Mesendoderm (in vitro differentiated cells): ENCODE results near the gene HACD2.

Experiments
- DNase-seq: peaks from one replicate; pipeline ENCODE4 v3.0.0; 2013
- H2AK5ac ChIP-seq: 2 replicates; pipeline ENCODE4 v1.6.1; 2013; ENCODE audit warnings: low read length, inconsistent platforms
- H2BK120ac ChIP-seq: 2 replicates; pipeline ENCODE4 v1.6.1; 2013; ENCODE audit warnings: low read depth, mild to moderate bottlenecking, low read length, moderate library complexity, mixed read lengths
- H2BK15ac ChIP-seq: replicated peaks from 2 replicates; pipeline ENCODE4 v1.6.1; 2013; ENCODE audit warnings: low read depth, mild to moderate bottlenecking, moderate library complexity
- H2BK5ac ChIP-seq: 2 replicates; pipeline ENCODE4 v1.6.1; 2013; ENCODE audit warnings: low read length, inconsistent platforms
- H3K18ac ChIP-seq: 2 replicates; pipeline ENCODE4 v1.6.1; 2013; ENCODE audit warnings: mild to moderate bottlenecking, low read length, mixed read lengths
- H3K23ac ChIP-seq: one replicate; pipeline ENCODE4 v1.6.1; 2013; ENCODE audit warnings: low read length
- H3K27ac ChIP-seq: 2 replicates; pipeline ENCODE4 v1.5.1; 2013; ENCODE audit warnings: low read depth, mild to moderate bottlenecking, inconsistent platforms, low read length, moderate library complexity
- H3K27me3 ChIP-seq: 2 replicates; pipeline ENCODE4 v1.6.1; 2013; ENCODE audit warnings: low read length, control low read depth, mild to moderate bottlenecking, inconsistent platforms; ENCODE audit not compliant: insufficient read depth, poor library complexity
- H3K36me3 ChIP-seq: 2 replicates; pipeline ENCODE4 v1.6.1; 2013; ENCODE audit warnings: low read length, inconsistent platforms; ENCODE audit not compliant: control insufficient read depth, insufficient read depth
- H3K4ac ChIP-seq: one replicate; pipeline ENCODE4 v1.6.1; 2013; ENCODE audit warnings: low read depth, mild to moderate bottlenecking, low read length, moderate library complexity
- H3K4me1 ChIP-seq: 2 replicates; pipeline ENCODE4 v1.6.1; 2013; ENCODE audit warnings: low read depth, low read length, inconsistent platforms; ENCODE audit not compliant: control insufficient read depth
- H3K4me2 ChIP-seq: 2 replicates; pipeline ENCODE4 v1.6.1; 2013; ENCODE audit warnings: low read length
- H3K4me3 ChIP-seq: 2 replicates; pipeline ENCODE4 v1.5.1; 2013; ENCODE audit warnings: mild to moderate bottlenecking, low read length
- H3K56ac ChIP-seq: one replicate; pipeline ENCODE4 v1.6.1; 2013; ENCODE audit warnings: low read length
- H3K79me1 ChIP-seq: 2 replicates; pipeline ENCODE4 v1.6.1; 2013; ENCODE audit warnings: low read length, inconsistent platforms
- H3K79me2 ChIP-seq: 2 replicates; pipeline ENCODE4 v1.6.1; 2013; ENCODE audit warnings: mild to moderate bottlenecking, low read length; ENCODE audit not compliant: control insufficient read depth, insufficient read depth
- H3K9ac ChIP-seq: 2 replicates; pipeline ENCODE4 v1.6.1; 2013; ENCODE audit warnings: low read length, inconsistent platforms
- H4K5ac ChIP-seq: one replicate; pipeline ENCODE4 v1.6.1; 2013; ENCODE audit warnings: low read length
- H4K8ac ChIP-seq: one replicate; pipeline ENCODE4 v1.6.1; 2013; ENCODE audit warnings: low read depth, mild to moderate bottlenecking, control low read depth, low read length, moderate library complexity
- WGBS: extraction: QIAGEN DNeasy Blood & Tissue Kit; methylation state at CpG from one replicate; pipeline ENCODE4 v1.1.7; 2013; ENCODE audit warnings: low lambda C conversion rate, missing lambda C conversion rate; ENCODE audit not compliant: insufficient coverage; ENCODE audit errors: extremely low coverage; 5-methylcytosine and 5-hydroxymethylcytosine counted together

Gene HACD2

GRCh38 chr3:123442125-123442524, 142.7 kb downstream of the HACD2 start:
- Histone ChIP-seq H2BK120ac (no peak overlapping the region), H2AK5ac (no peak overlapping the region), H3K4me2 (no peak overlapping the region), H3K27ac (no peak overlapping the region), H3K36me3 (no peaks in the 10 kb centered on the region), H3K4me3 (no peak overlapping the region), H3K4me1 (no peaks in the 10 kb centered on the region), H3K79me2 (no peaks in the 10 kb centered on the region), H3K56ac (no peak overlapping the region), H3K9ac (no peak overlapping the region), H3K27me3 (no peaks in the 10 kb centered on the region), H3K23ac (no peak overlapping the region), H4K5ac (no peak overlapping the region), H3K79me1 (no peaks in the 10 kb centered on the region), H4K8ac (no peak overlapping the region), H2BK5ac (no peak overlapping the region), H3K4ac (no peak overlapping the region), H2BK15ac (no peak overlapping the region), H3K18ac (no peak overlapping the region)
- DNase-seq, result no peak
- WGBS, result no CpG with 5 or more reads among the region's 9 CpGs
